HG02943 (cell line): ENCODE measurements around the gene PGLYRP4.

Source experiments
- ATAC-seq: cut with Tn5 transposase; IDR thresholded peaks from one replicate; pipeline ENCODE4 v1.9.1; 2021; ENCODE audit warnings: mild to moderate bottlenecking, low read depth, moderate library complexity; ENCODE audit not compliant: unreplicated experiment

PGLYRP4 gene

GRCh38 chr1:153348511-153349362 is at the start of gene PGLYRP4:
Gene PGLYRP4 (minus strand): TSS chr1:153348841. CDS start chr1:153347932, 909 bp downstream.
- no peak for ATAC-seq

- ATAC-seq, result no peak
Measured at GRCh38 chr1:153397924-153398651, 49.4 kb upstream of the PGLYRP4 start.

- no peak for ATAC-seq
Measured at GRCh38 chr1:153397051-153397923, 48.6 kb upstream of the PGLYRP4 start.

- no peak for ATAC-seq
Measured at GRCh38 chr1:153396461-153396860, 47.8 kb upstream of the PGLYRP4 start.

GRCh38 chr1:153395776-153396175 is 47.1 kb upstream of the PGLYRP4 start:
- ATAC-seq, result no peak

- no peak for ATAC-seq
Measured at GRCh38 chr1:153395136-153395685, 46.6 kb upstream of the PGLYRP4 start.

- ATAC-seq, result no peak
Measured at GRCh38 chr1:153394391-153394790, 45.8 kb upstream of the PGLYRP4 start.

- ATAC-seq, result no peak
Measured at GRCh38 chr1:153393926-153394325, 45.3 kb upstream of the PGLYRP4 start.

GRCh38 chr1:153392822-153393221 is 44.2 kb upstream of the PGLYRP4 start:
- ATAC-seq, result no peak

- ATAC-seq, result no peak
Measured at GRCh38 chr1:153392258-153392657, 43.6 kb upstream of the PGLYRP4 start.

GRCh38 chr1:153390938-153391710 is 42.5 kb upstream of the PGLYRP4 start, which contains the start of gene S100A8:
Gene S100A8 (minus strand): TSS chr1:153391073. CDS start chr1:153390535, 538 bp downstream.
- no peak for ATAC-seq

- ATAC-seq, result no peak
Measured at GRCh38 chr1:153389973-153390879, 41.6 kb upstream of the PGLYRP4 start.

- no peak for ATAC-seq
Measured at GRCh38 chr1:153389401-153389800, 40.8 kb upstream of the PGLYRP4 start.

- no peak for ATAC-seq
Measured at GRCh38 chr1:153387785-153388184, 39.1 kb upstream of the PGLYRP4 start.

GRCh38 chr1:153387001-153387400 is 38.4 kb upstream of the PGLYRP4 start:
- no peak for ATAC-seq

GRCh38 chr1:153386500-153386901 is 37.9 kb upstream of the PGLYRP4 start:
- ATAC-seq, result no peak

- no peak for ATAC-seq
Measured at GRCh38 chr1:153384958-153385580, 36.4 kb upstream of the PGLYRP4 start.

GRCh38 chr1:153380711-153381110 is 32.1 kb upstream of the PGLYRP4 start:
- ATAC-seq, result no peak
